HEK293 (cell line): ENCODE measurements around the gene C2orf78.

Experiments
- CTCF ChIA-PET: fragments of 350-600 bp; formaldehyde crosslinking; extraction: SDS; loops from one replicate; lab custom pipeline; 2021; ENCODE audit warnings: antibody characterized with exemption; lab: Yijun Ruan, JAX
- POLR2A ChIA-PET: fragments of 300-600 bp; formaldehyde crosslinking; extraction: SDS; loops from one replicate; lab custom pipeline; 2020; ENCODE audit warnings: antibody characterized with exemption, inconsistent platforms; lab: Yijun Ruan, JAX
- H3K27ac ChIP-seq: fragments of 200-500 bp; sonication (Bioruptor generic); 2 replicates; pipeline ENCODE4 v1.5.1; 2014; ENCODE audit warnings: low read depth, low read length, control low read depth, inconsistent platforms; ENCODE audit errors: extremely low read depth
- H3K36me3 ChIP-seq, 2 experiments: fragments of 200-500 bp in 1 of 2; sonication (Bioruptor generic) in 1 of 2; 1 replicate in 1 of 2; 2 replicates in 1 of 2; pipeline ENCODE4 v1.5.1; 2014 to 2017; ENCODE audit warnings: inconsistent platforms in 2 of 2, low read length in 2 of 2; ENCODE audit not compliant: control insufficient read depth in 2 of 2, insufficient read depth in 1 of 2
- H3K4me1 ChIP-seq: fragments of 200-500 bp; sonication (Bioruptor generic); 2 replicates; pipeline ENCODE4 v1.5.1; 2014; ENCODE audit warnings: mild to moderate bottlenecking, low read length, inconsistent platforms; ENCODE audit not compliant: control insufficient read depth, insufficient read depth
- H3K4me3 ChIP-seq: 2 replicates; pipeline ENCODE4 v1.5.1; 2011; ENCODE audit warnings: low read depth, mild to moderate bottlenecking, control low read depth, low read length, moderate library complexity
- H3K9me3 ChIP-seq: fragments of 200-500 bp; sonication (Bioruptor generic); 2 replicates; pipeline ENCODE4 v1.5.1; 2014; ENCODE audit warnings: low read depth, low read length, inconsistent platforms; ENCODE audit not compliant: control insufficient read depth, insufficient read depth
- ATF2 ChIP-seq: fragments of 450-650 bp; formaldehyde crosslinking; IDR thresholded peaks from 2 replicates; pipeline ENCODE4 v1.5.1; 2016; ENCODE audit warnings: missing biosample characterization, missing genetic modification characterization, low read depth
- GFI1B ChIP-seq: fragments of 450-650 bp; formaldehyde crosslinking; IDR thresholded peaks from 2 replicates; pipeline ENCODE4 v1.5.1; 2016; ENCODE audit warnings: missing biosample characterization, missing genetic modification characterization
- PRDM1 ChIP-seq: fragments of 450-650 bp; formaldehyde crosslinking; IDR thresholded peaks from 2 replicates; pipeline ENCODE4; 2016; ENCODE audit warnings: missing biosample characterization, missing genetic modification characterization
- PRDM10 ChIP-seq: fragments of 450-650 bp; formaldehyde crosslinking; IDR thresholded peaks from 2 replicates; pipeline ENCODE4 v1.5.1; 2016; ENCODE audit warnings: missing biosample characterization, missing genetic modification characterization
- REPIN1 ChIP-seq: fragments of 450-650 bp; formaldehyde crosslinking; IDR thresholded peaks from 2 replicates; pipeline ENCODE4 v1.5.1; 2017; ENCODE audit warnings: missing biosample characterization, missing genetic modification characterization, low read depth
- YY2 ChIP-seq: fragments of 450-650 bp; formaldehyde crosslinking; IDR thresholded peaks from 2 replicates; pipeline ENCODE4 v1.5.1; 2016; ENCODE audit warnings: missing biosample characterization, missing genetic modification characterization
- ZBTB21 ChIP-seq: fragments of 450-650 bp; formaldehyde crosslinking; IDR thresholded peaks from 2 replicates; pipeline ENCODE4 v1.5.1; 2017; ENCODE audit warnings: missing biosample characterization, missing genetic modification characterization
- ZBTB6 ChIP-seq: fragments of 450-650 bp; formaldehyde crosslinking; IDR thresholded peaks from 2 replicates; pipeline ENCODE4 v1.5.1; 2017; ENCODE audit warnings: missing biosample characterization, missing genetic modification characterization
- ZEB2 ChIP-seq: fragments of 450-650 bp; formaldehyde crosslinking; IDR thresholded peaks from 2 replicates; pipeline ENCODE4 v1.5.1; 2016; ENCODE audit warnings: missing biosample characterization, missing genetic modification characterization
- ZNF239 ChIP-seq: fragments of 450-650 bp; formaldehyde crosslinking; IDR thresholded peaks from 2 replicates; pipeline ENCODE4 v1.5.1; 2016; ENCODE audit warnings: missing biosample characterization, missing genetic modification characterization
- ZNF302 ChIP-seq: fragments of 450-650 bp; formaldehyde crosslinking; IDR thresholded peaks from 2 replicates; pipeline ENCODE4 v1.5.1; 2016; ENCODE audit warnings: missing biosample characterization, missing genetic modification characterization, low read depth
- ZNF335 ChIP-seq: fragments of 450-650 bp; formaldehyde crosslinking; conservative IDR thresholded peaks from 2 replicates; pipeline ENCODE4 v1.5.1; 2016; ENCODE audit warnings: missing biosample characterization, missing genetic modification characterization
- ZNF341 ChIP-seq: fragments of 450-650 bp; formaldehyde crosslinking; IDR thresholded peaks from 2 replicates; pipeline ENCODE4; 2016; ENCODE audit warnings: low read depth, missing biosample characterization, missing genetic modification characterization
- ZNF404 ChIP-seq: fragments of 450-650 bp; formaldehyde crosslinking; IDR thresholded peaks from 2 replicates; pipeline ENCODE4 v1.5.1; 2017; ENCODE audit warnings: missing biosample characterization, missing genetic modification characterization
- ZNF558 ChIP-seq: fragments of 450-650 bp; formaldehyde crosslinking; IDR thresholded peaks from 2 replicates; pipeline ENCODE4 v1.5.1; 2016; ENCODE audit warnings: missing biosample characterization, missing genetic modification characterization
- ZNF600 ChIP-seq: fragments of 450-650 bp; formaldehyde crosslinking; IDR thresholded peaks from 2 replicates; pipeline ENCODE4 v1.5.1; 2016; ENCODE audit warnings: missing biosample characterization, missing genetic modification characterization
- ZNF610 ChIP-seq: fragments of 450-650 bp; formaldehyde crosslinking; IDR thresholded peaks from 2 replicates; pipeline ENCODE4 v1.5.1; 2016; ENCODE audit warnings: missing biosample characterization, missing genetic modification characterization, borderline replicate concordance
- ZNF704 ChIP-seq: fragments of 450-650 bp; formaldehyde crosslinking; IDR thresholded peaks from 2 replicates; pipeline ENCODE4 v1.5.1; 2016; ENCODE audit warnings: missing biosample characterization, missing genetic modification characterization
- ZSCAN4 ChIP-seq: fragments of 450-650 bp; formaldehyde crosslinking; IDR thresholded peaks from 2 replicates; pipeline ENCODE4 v1.5.1; 2017; ENCODE audit warnings: missing biosample characterization, missing genetic modification characterization
- TF ChIP-seq, protein P1 (sequence below): fragments of 450-650 bp; formaldehyde crosslinking; IDR thresholded peaks from 2 replicates; pipeline ENCODE4 v1.5.1; 2017; ENCODE audit warnings: missing biosample characterization, missing genetic modification characterization
- TF ChIP-seq, protein P2 (sequence below): fragments of 450-650 bp; formaldehyde crosslinking; IDR thresholded peaks from 2 replicates; pipeline ENCODE4 v1.5.1; 2016; ENCODE audit warnings: missing biosample characterization, missing genetic modification characterization
- TF ChIP-seq, protein P3 (sequence below): fragments of 450-650 bp; formaldehyde crosslinking; optimal IDR thresholded peaks from 2 replicates; pipeline ENCODE3; 2016; ENCODE audit warnings: missing biosample characterization, mild to moderate bottlenecking, missing genetic modification characterization

C2orf78 gene

DNA sequence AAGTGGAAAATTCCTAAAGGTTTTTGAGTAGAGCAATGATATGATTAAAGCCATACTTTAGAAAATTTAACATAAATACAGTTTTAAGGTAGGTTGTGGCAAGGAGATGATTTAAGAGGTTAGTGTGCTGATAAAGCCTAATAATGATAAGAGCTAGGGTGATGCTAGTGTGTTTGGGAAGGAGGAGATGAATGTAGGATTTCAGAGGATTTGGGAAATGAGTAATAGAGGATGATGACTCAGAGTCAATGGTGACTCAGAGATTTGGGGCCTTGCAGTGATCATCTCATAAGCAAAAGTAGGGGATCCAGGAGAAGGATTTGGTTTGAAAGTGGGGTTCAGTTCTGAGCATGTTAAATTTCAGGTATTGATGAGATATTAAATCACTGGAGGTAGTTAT is 68.0 kb downstream of the C2orf78 start (continued):
- TF ChIP-seq, protein P1, sequence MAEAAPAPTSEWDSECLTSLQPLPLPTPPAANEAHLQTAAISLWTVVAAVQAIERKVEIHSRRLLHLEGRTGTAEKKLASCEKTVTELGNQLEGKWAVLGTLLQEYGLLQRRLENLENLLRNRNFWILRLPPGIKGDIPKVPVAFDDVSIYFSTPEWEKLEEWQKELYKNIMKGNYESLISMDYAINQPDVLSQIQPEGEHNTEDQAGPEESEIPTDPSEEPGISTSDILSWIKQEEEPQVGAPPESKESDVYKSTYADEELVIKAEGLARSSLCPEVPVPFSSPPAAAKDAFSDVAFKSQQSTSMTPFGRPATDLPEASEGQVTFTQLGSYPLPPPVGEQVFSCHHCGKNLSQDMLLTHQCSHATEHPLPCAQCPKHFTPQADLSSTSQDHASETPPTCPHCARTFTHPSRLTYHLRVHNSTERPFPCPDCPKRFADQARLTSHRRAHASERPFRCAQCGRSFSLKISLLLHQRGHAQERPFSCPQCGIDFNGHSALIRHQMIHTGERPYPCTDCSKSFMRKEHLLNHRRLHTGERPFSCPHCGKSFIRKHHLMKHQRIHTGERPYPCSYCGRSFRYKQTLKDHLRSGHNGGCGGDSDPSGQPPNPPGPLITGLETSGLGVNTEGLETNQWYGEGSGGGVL (tag by site-specific recombination): peak; percentile 16; the same call in 1 of the 2 replicates
- TF ChIP-seq PRDM10 (tag by site-specific recombination): peak; percentile 21; the same call in 1 of the 2 replicates
- TF ChIP-seq PRDM1 (tag by site-specific recombination): 0 out of 2 replicates have a peak, but pooled peaks have one; percentile 28
- no peak for TF ChIP-seq ZNF239 (tag by site-specific recombination)
- TF ChIP-seq ZNF600 (tag by site-specific recombination): no peak
- TF ChIP-seq ZBTB21 (tag by site-specific recombination): peak; percentile 32; the same call in 1 of the 2 replicates
- 0 out of 2 replicates have a peak, but pooled peaks have one; percentile 55 for TF ChIP-seq ZNF335 (tag by site-specific recombination)
- TF ChIP-seq ZNF341 (tag by site-specific recombination): no peak
- 0 out of 2 replicates have a peak, but pooled peaks have one; percentile 28 for TF ChIP-seq ZNF558
- 0 out of 2 replicates have a peak, but pooled peaks have one; percentile 14 for TF ChIP-seq ZEB2 (tag by site-specific recombination)
- no peak for TF ChIP-seq ZNF704 (tag by site-specific recombination)

DNA sequence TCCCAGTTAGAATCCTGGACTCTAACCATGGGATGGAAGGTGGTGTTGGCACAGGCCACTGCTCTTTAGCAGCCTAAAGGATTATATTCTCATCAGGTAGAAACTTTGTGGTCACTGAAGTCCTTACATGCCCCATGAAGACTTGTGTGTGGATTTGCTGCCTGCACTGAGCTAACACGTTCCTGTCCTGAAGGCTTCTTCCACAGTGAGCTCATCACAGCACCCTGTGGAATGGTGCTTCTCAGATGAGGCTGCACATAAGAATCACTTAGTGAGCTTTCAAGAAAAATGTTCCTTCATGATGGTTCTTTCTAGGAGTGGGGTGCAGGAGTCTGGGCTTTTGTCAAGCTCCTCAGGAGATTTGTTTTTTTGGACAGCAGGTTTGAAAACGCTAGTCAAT is 71.5 kb downstream of the C2orf78 start:
- POLR2A ChIA-PET: no interaction called here
- peaks cover 47 to 93% of the 10 kb centered on the region in 2 experiments for H3K36me3 ChIP-seq
- TF ChIP-seq ZSCAN4 (tag by site-specific recombination) (no peak), GFI1B (tag by site-specific recombination) (no peak), ZNF302 (tag by site-specific recombination) (no peak), REPIN1 (no peak), YY2 (tag by site-specific recombination) (no peak), ZNF404 (tag by site-specific recombination) (no peak), ZNF610 (tag by site-specific recombination) (no peak), ATF2 (tag by site-specific recombination) (no peak), ZBTB6 (tag by site-specific recombination) (no peak)
- TF ChIP-seq, protein P2, sequence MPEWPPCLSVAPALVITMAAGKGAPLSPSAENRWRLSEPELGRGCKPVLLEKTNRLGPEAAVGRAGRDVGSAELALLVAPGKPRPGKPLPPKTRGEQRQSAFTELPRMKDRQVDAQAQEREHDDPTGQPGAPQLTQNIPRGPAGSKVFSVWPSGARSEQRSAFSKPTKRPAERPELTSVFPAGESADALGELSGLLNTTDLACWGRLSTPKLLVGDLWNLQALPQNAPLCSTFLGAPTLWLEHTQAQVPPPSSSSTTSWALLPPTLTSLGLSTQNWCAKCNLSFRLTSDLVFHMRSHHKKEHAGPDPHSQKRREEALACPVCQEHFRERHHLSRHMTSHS (tag by site-specific recombination): no peak
- TF ChIP-seq, protein P3, sequence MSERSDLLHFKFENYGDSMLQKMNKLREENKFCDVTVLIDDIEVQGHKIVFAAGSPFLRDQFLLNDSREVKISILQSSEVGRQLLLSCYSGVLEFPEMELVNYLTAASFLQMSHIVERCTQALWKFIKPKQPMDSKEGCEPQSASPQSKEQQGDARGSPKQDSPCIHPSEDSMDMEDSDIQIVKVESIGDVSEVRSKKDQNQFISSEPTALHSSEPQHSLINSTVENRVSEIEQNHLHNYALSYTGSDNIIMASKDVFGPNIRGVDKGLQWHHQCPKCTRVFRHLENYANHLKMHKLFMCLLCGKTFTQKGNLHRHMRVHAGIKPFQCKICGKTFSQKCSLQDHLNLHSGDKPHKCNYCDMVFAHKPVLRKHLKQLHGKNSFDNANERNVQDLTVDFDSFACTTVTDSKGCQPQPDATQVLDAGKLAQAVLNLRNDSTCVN: no peak

More for the DNA sequence above, 71.5 kb downstream of the C2orf78 start:
- CTCF ChIA-PET: interaction anchor here (0.5 to 0.9 kb wide), 3 partner anchors 52 to 283 kb away, joined by 3 read pairs; no protein-coding TSS in a partner anchor
- H3K4me3 ChIP-seq: no peak overlapping the region
- H3K9me3 ChIP-seq: no peaks in the 10 kb centered on the region
- H3K27ac ChIP-seq: no peak overlapping the region
- no peaks in the 10 kb centered on the region for H3K4me1 ChIP-seq
